K562 (cell line): ENCODE data around the gene LCA5. TPM values are rescaled to one million over a fixed set of nuclear protein-coding genes. Genes with fewer than 3 reads are reported as not detected.

Experiments
- ATAC-seq: fragments of 200-7000 bp; cut with Tn5 transposase; 3 replicates; pipeline ENCODE4 v1.9.1; 2020; ENCODE audit warnings: moderate library complexity
- BruUV-seq: library from RNA; stranded (reverse); fragments of 400-500 nt; replicated peaks from 2 replicates; lab custom pipeline; 2021; lab: Mats Ljungman, UMichigan
- CTCF ChIA-PET: fragments of 300-600 bp; formaldehyde crosslinking; extraction: SDS; loops from one replicate; lab custom pipeline; 2021; ENCODE audit warnings: low intra/inter-chr PET ratio; lab: Yijun Ruan, JAX
- POLR2A ChIA-PET: fragments of 300-600, 350-650 bp; sonication (Branson Sonifier 250); formaldehyde crosslinking; extraction: SDS; loops from one replicate; lab custom pipeline; 2021; ENCODE audit warnings: antibody characterized with exemption, inconsistent platforms; lab: Yijun Ruan, JAX
- DNase-seq, 4 experiments: peaks; one replicate each; pipeline versions ENCODE4 v3.0.0 to v3.0.0-alpha.2; 2011 to 2018; ENCODE audit warnings: low spot score in 3 of 4, mixed read lengths in 3 of 4; ENCODE audit errors: extremely low read depth in 1 of 4
- FAIRE-seq: peaks from 2 replicates; lab custom pipeline; 2011; peaks lifted over from hg19 to GRCh38; lab: Jason Lieb, UNC
- H2AFZ ChIP-seq: 2 replicates; pipeline ENCODE4 v1.6.0; 2011; ENCODE audit warnings: low read depth, low read length, control low read depth, inconsistent platforms
- H3K27ac ChIP-seq: fragments of 200-600 bp; 3 replicates; pipeline ENCODE4 v1.8.0; 2011; ENCODE audit warnings: low read depth, mild to moderate bottlenecking, control low read depth, inconsistent platforms, low read length, moderate library complexity, mixed read lengths; ENCODE audit errors: extremely low read depth
- H3K27me3 ChIP-seq, 2 experiments: fragments of 300-600 bp in 1 of 2; 2 replicates in 1 of 2; 3 replicates in 1 of 2; pipeline versions ENCODE4 v1.6.0 to v1.8.0; 2011; ENCODE audit warnings: inconsistent platforms in 2 of 2, low read length in 2 of 2, mild to moderate bottlenecking in 1 of 2, mixed read lengths in 1 of 2, moderate library complexity in 1 of 2; ENCODE audit not compliant: control insufficient read depth in 2 of 2, insufficient read depth in 2 of 2
- H3K36me3 ChIP-seq: fragments of 300-600 bp; 3 replicates; pipeline ENCODE4 v1.8.0; 2011; ENCODE audit warnings: mild to moderate bottlenecking, low read length, inconsistent platforms; ENCODE audit not compliant: control insufficient read depth, insufficient read depth
- H3K4me1 ChIP-seq, 2 experiments: fragments of 200-600 bp in 1 of 2; replicated peaks in 1 of 2; 2 replicates in 1 of 2; 3 replicates in 1 of 2; pipeline versions ENCODE4 v1.5.1 to v1.8.0; 2011; ENCODE audit warnings: inconsistent platforms in 2 of 2, low read length in 2 of 2, mild to moderate bottlenecking in 1 of 2, mixed read lengths in 1 of 2, moderate library complexity in 1 of 2; ENCODE audit not compliant: control insufficient read depth in 2 of 2, insufficient read depth in 2 of 2
- H3K4me2 ChIP-seq: 2 replicates; pipeline ENCODE4 v1.6.1; 2011; ENCODE audit warnings: low read length, control low read depth, inconsistent platforms, mixed read lengths; ENCODE audit not compliant: insufficient read depth
- H3K4me3 ChIP-seq: fragments of 200-600 bp; sonication (generic), shearing (Covaris generic); 2 replicates; pipeline ENCODE4 v1.5.1; 2016; ENCODE audit warnings: control low read depth, inconsistent platforms
- H3K79me2 ChIP-seq: fragments of 200-600 bp; 3 replicates; pipeline ENCODE4 v1.8.0; 2011; ENCODE audit warnings: low read length, inconsistent platforms; ENCODE audit not compliant: control insufficient read depth, insufficient read depth
- H3K9ac ChIP-seq, 2 experiments: 2 replicates each; pipeline versions ENCODE4 v1.6.0 to v1.6.1; 2011; ENCODE audit warnings: low read depth in 2 of 2, low read length in 2 of 2, control low read depth in 1 of 2, inconsistent platforms in 1 of 2, mild to moderate bottlenecking in 1 of 2, mixed read lengths in 1 of 2; ENCODE audit not compliant: insufficient read depth in 1 of 2
- H3K9me1 ChIP-seq: one replicate; pipeline ENCODE4 v1.6.0; 2011; ENCODE audit warnings: inconsistent platforms, mild to moderate bottlenecking, low read length, moderate library complexity; ENCODE audit not compliant: control insufficient read depth, insufficient read depth
- H3K9me3 ChIP-seq: replicated peaks from 2 replicates; pipeline ENCODE4 v1.5.1; 2011; ENCODE audit warnings: low read depth, low read length, inconsistent platforms; ENCODE audit not compliant: control insufficient read depth, insufficient read depth
- H4K20me1 ChIP-seq: replicated peaks from 2 replicates; pipeline ENCODE4 v1.6.1; 2011; ENCODE audit warnings: low read length, inconsistent platforms, mixed read lengths; ENCODE audit not compliant: control insufficient read depth, insufficient read depth
- BRD9 ChIP-seq: fragments of 450-650 bp; IDR thresholded peaks from 2 replicates; pipeline ENCODE4 v1.6.1; 2018; ENCODE audit warnings: low read depth; ENCODE audit not compliant: partially characterized antibody
- CBFA2T3 ChIP-seq: fragments of 450-650 bp; IDR thresholded peaks from 2 replicates; pipeline ENCODE4 v1.6.1; 2017
- MAFG ChIP-seq: fragments of 450-650 bp; conservative IDR thresholded peaks from 2 replicates; pipeline ENCODE4 v1.6.1; 2016; ENCODE audit warnings: missing genetic modification characterization, missing compliant biosample characterization
- NR2C2 ChIP-seq, 2 experiments: fragments of 200-800 bp in 1 of 2; sonication (Bioruptor generic) in 1 of 2; sonication (generic) in 1 of 2; formaldehyde crosslinking in 1 of 2; IDR thresholded peaks; 2 replicates each; pipeline versions ENCODE4 v1.6.1 to v1.8.0; 2016 to 2022; ENCODE audit warnings: mild to moderate bottlenecking in 1 of 2, missing compliant biosample characterization in 1 of 2, missing genetic modification characterization in 1 of 2, missing genetic modification reagents in 1 of 2
- NRF1 ChIP-seq, 2 experiments: fragments of 450-650 bp; IDR thresholded peaks in 1 of 2; conservative IDR thresholded peaks in 1 of 2; 2 replicates each; pipeline ENCODE4 v1.6.1; 2014; ENCODE audit warnings: mild to moderate bottlenecking in 2 of 2
- PTTG1 ChIP-seq: fragments of 450-650 bp; IDR thresholded peaks from 2 replicates; pipeline ENCODE4 v1.6.1; 2016; ENCODE audit warnings: low read depth, mild to moderate bottlenecking, missing genetic modification characterization, missing compliant biosample characterization
- ZNF512 ChIP-seq: IDR thresholded peaks from 2 replicates; pipeline ENCODE4 v1.6.1; 2016; ENCODE audit warnings: missing genetic modification characterization, missing compliant biosample characterization
- WGBS: fragments of 100-300 bp; shearing (Covaris generic); methylation state at CpG from one replicate; pipeline ENCODE4 v1.1.6; 2016; ENCODE audit warnings: low coverage, mixed read lengths; ENCODE audit not compliant: insufficient coverage; ENCODE audit errors: missing lambda C conversion rate; 5-methylcytosine and 5-hydroxymethylcytosine counted together
- in situ Hi-C: fragments of 300-500 bp; cut with MboI; formaldehyde crosslinking; loops from 4 replicates; pipeline ENCODE4 v1.15.0; 2018; ENCODE audit warnings: inconsistent platforms, mixed read lengths
- intact Hi-C: fragments of 100-400 bp; cut with micrococcal nuclease; formaldehyde crosslinking; loops from 2 replicates; pipeline ENCODE4 v1.14.2; 2022
- polyA plus RNA-seq, 8 experiments: library from polyadenylated mRNA; depleted of rRNA in 4 of 8; stranded (reverse) in 5 of 8; unstranded in 3 of 8; fragments of >200 nt; fragmentation: Nextera tagmentation in 2 of 8; fragmentation: Illumina TruSeq in 1 of 8; extraction: Ambion mirVana in 2 of 8; extraction: Trizol in 1 of 8; gene quantifications; 2 replicates each; pipeline versions ENCODE4 v1.2.1 to v1.2.3, GENCODE V29; 2011 to 2014; ENCODE audit warnings: inconsistent platforms in 1 of 8, missing spikeins in 1 of 8
- total RNA-seq, 7 experiments: library from RNA; depleted of rRNA in 6 of 7; stranded (reverse); fragments of >200 nt in 6 of 7; fragmentation: Illumina TruSeq in 2 of 7; extraction: Trizol in 2 of 7; gene quantifications; 2 replicates each; pipeline versions ENCODE4 v1.2.1 to v1.2.3, GENCODE V29; 2011 to 2021; ENCODE audit warnings: low replicate concordance in 1 of 7

LCA5 gene
- total and polyA plus RNA-seq, 9 of the 15 experiments (the other 6 are each of a cell fraction or from before 2014, with no cell fraction given): 1.0 to 3.4 (median 1.8) TPM

GRCh38 chr6:79494841-79495240, 42.4 kb downstream of the LCA5 start:
- no peak for TF ChIP-seq NR2C2 (CRISPR knock-in tag; IDR thresholded peaks at IDR 0.05)
- no peak for TF ChIP-seq NR2C2 (tag; IDR thresholded peaks at IDR 0.05)
- 0 out of 4 replicates have a peak, but pooled peaks of 1 of the 2 experiments have one; percentile 27 for TF ChIP-seq NRF1 (conservative IDR thresholded peaks at IDR 0.05 in 1 of 2, IDR thresholded peaks at IDR 0.05 in 1 of 2)
- no peak for TF ChIP-seq BRD9
- no peak for TF ChIP-seq MAFG
- TF ChIP-seq CBFA2T3: peak; percentile 43; the same call in 1 of the 2 replicates
- no peak for TF ChIP-seq ZNF512
- no peak for TF ChIP-seq PTTG1 (tag)
- FAIRE-seq (no peak), DNase-seq (peak in 1 of 4 experiments; percentile 37), ATAC-seq (peak; percentile 79)
- H3K9me1 ChIP-seq: no peaks in the 10 kb centered on the region
- WGBS: 7% methylated on average over 5 of the region's 5 CpGs
- intact Hi-C loops (no loop called here), in situ Hi-C loops (no loop called here)
- BruUV-seq: no TSS peak
- H3K36me3 ChIP-seq: no peaks in the 10 kb centered on the region
- no peaks in the 10 kb centered on the region for H3K9me3 ChIP-seq
- ChIA-PET CTCF (no interaction called here), POLR2A (interaction anchor here (0.6 kb wide), 1 partner anchor 14 kb away, joined by 3 read pairs; no protein-coding TSS in a partner anchor)
- H2AFZ ChIP-seq: no peak overlapping the region
- peaks cover 0 to 3% of the 10 kb centered on the region in 2 experiments; a peak in 1 of 5 replicates for H3K4me1 ChIP-seq
- no peak overlapping the region for H3K4me2 ChIP-seq
- no peaks in the 10 kb centered on the region for H3K79me2 ChIP-seq
- H3K4me3 ChIP-seq: no peak overlapping the region
- no peaks in the 10 kb centered on the region for H4K20me1 ChIP-seq
- H3K27me3 ChIP-seq: no peaks in the 10 kb centered on the region
- H3K27ac ChIP-seq: no peak overlapping the region
- 0 out of 4 replicates have a peak overlapping the region, but pooled peaks of 1 of the 2 experiments have one; percentile 8 for H3K9ac ChIP-seq
